ENCODE measurements around the gene SIRT3.
A peak's percentile ranks its signal among the peaks of the same experiment; 100 is the strongest.

The SIRT3 gene

GRCh38 chr11:280706-281485, 44.8 kb upstream of the SIRT3 start:
- TF ChIP-seq SCRT2 (tag by site-specific recombination; IDR thresholded peaks at IDR 0.05) = peak; percentile 68
- 0 out of 2 replicates have a peak, but pooled peaks have one; percentile 8 for TF ChIP-seq ZFHX2 (tag by site-specific recombination; conservative IDR thresholded peaks at IDR 0.05)
- no peak for TF ChIP-seq ZNF596 (tag by site-specific recombination; IDR thresholded peaks at IDR 0.05)
- TF ChIP-seq ZNF16 (tag by site-specific recombination; IDR thresholded peaks at IDR 0.05; ENCODE audit: low read depth) = no peak
- TF ChIP-seq ZNF621 (tag by site-specific recombination; IDR thresholded peaks at IDR 0.05) = no peak
- TF ChIP-seq PRDM1 (tag by site-specific recombination; IDR thresholded peaks at IDR 0.05) = no peak
- H3K4me3 ChIP-seq (ENCODE audit: low read depth, low read length) = no peak overlapping the region
- no peaks in the 10 kb centered on the region for H3K9me3 ChIP-seq (ENCODE audit: control insufficient read depth, insufficient read depth, low read depth, low read length)
- H3K4me1 ChIP-seq (ENCODE audit: control insufficient read depth, insufficient read depth, low read length) = no peaks in the 10 kb centered on the region
- ChIA-PET CTCF (interaction anchor here (0.5 to 1.3 kb wide), 7 partner anchors 10 to 446 kb away, joined by 3 to 7 read pairs (median 3); no protein-coding TSS in a partner anchor), POLR2A (interaction anchor here (0.6 kb wide), 1 partner anchor 83 kb away, joined by 3 read pairs; no protein-coding TSS in a partner anchor)
- no peaks in the 10 kb centered on the region for H3K36me3 ChIP-seq (ENCODE audit: control insufficient read depth in 2 of 2, insufficient read depth in 1 of 2, low read length in 2 of 2)
- no peak overlapping the region for H3K27ac ChIP-seq (ENCODE audit: extremely low read depth, low read depth, low read length)

GRCh38 chr11:279966-280705, 44.0 kb upstream of the SIRT3 start:
- Histone ChIP-seq H3K9me3 (ENCODE audit: control insufficient read depth, insufficient read depth, low read depth, low read length) (no peaks in the 10 kb centered on the region), H3K27ac (ENCODE audit: extremely low read depth, low read depth, low read length) (no peak overlapping the region), H3K4me3 (ENCODE audit: low read depth, low read length) (peak overlapping the region; percentile 6), H3K4me1 (ENCODE audit: control insufficient read depth, insufficient read depth, low read length) (no peaks in the 10 kb centered on the region), H3K36me3 (ENCODE audit: control insufficient read depth in 2 of 2, insufficient read depth in 1 of 2, low read length in 2 of 2) (no peaks in the 10 kb centered on the region)
- peak; percentile 23; the same call in 1 of the 2 replicates for TF ChIP-seq HOXC10 (CRISPR knock-in tag; IDR thresholded peaks at IDR 0.05)
- no peak for TF ChIP-seq KLF9 (tag by site-specific recombination; IDR thresholded peaks at IDR 0.05; ENCODE audit: low read depth)
- no peak for TF ChIP-seq HOXA7 (CRISPR knock-in tag; IDR thresholded peaks at IDR 0.05; ENCODE audit: borderline replicate concordance)
- TF ChIP-seq, protein P1, sequence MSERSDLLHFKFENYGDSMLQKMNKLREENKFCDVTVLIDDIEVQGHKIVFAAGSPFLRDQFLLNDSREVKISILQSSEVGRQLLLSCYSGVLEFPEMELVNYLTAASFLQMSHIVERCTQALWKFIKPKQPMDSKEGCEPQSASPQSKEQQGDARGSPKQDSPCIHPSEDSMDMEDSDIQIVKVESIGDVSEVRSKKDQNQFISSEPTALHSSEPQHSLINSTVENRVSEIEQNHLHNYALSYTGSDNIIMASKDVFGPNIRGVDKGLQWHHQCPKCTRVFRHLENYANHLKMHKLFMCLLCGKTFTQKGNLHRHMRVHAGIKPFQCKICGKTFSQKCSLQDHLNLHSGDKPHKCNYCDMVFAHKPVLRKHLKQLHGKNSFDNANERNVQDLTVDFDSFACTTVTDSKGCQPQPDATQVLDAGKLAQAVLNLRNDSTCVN (tag by site-specific recombination; optimal IDR thresholded peaks at IDR 0.05) = peak; percentile 45
- no peak for TF ChIP-seq SCRT1 (tag by site-specific recombination; IDR thresholded peaks at IDR 0.05; ENCODE audit: borderline replicate concordance)
- TF ChIP-seq, protein P2, sequence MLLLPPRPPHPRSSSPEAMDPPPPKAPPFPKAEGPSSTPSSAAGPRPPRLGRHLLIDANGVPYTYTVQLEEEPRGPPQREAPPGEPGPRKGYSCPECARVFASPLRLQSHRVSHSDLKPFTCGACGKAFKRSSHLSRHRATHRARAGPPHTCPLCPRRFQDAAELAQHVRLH (tag by site-specific recombination; IDR thresholded peaks at IDR 0.05) = no peak
- TF ChIP-seq SP2 (tag by site-specific recombination; IDR thresholded peaks at IDR 0.05) = no peak
- TF ChIP-seq RBAK (tag by site-specific recombination; IDR thresholded peaks at IDR 0.05) = no peak
- no peak for TF ChIP-seq ZNF19 (tag by site-specific recombination; IDR thresholded peaks at IDR 0.05; ENCODE audit: low read depth)
- TF ChIP-seq REST (tag by site-specific recombination; IDR thresholded peaks at IDR 0.05) = peak; percentile 89
- no peak for TF ChIP-seq ZNF416 (tag by site-specific recombination; IDR thresholded peaks at IDR 0.05)
- TF ChIP-seq ZNF830 (tag by site-specific recombination; IDR thresholded peaks at IDR 0.05; ENCODE audit: low read depth) = no peak
- TF ChIP-seq ZNF449 (tag by site-specific recombination; IDR thresholded peaks at IDR 0.05) = no peak
- ChIA-PET CTCF (interaction anchor here (0.5 to 1.3 kb wide), 6 partner anchors 9 to 447 kb away, joined by 3 to 7 read pairs (median 3); no protein-coding TSS in a partner anchor), POLR2A (interaction anchor here (0.6 kb wide), 1 partner anchor 84 kb away, joined by 3 read pairs; no protein-coding TSS in a partner anchor)
